ENCODE results near the gene PROM1.

DNA sequence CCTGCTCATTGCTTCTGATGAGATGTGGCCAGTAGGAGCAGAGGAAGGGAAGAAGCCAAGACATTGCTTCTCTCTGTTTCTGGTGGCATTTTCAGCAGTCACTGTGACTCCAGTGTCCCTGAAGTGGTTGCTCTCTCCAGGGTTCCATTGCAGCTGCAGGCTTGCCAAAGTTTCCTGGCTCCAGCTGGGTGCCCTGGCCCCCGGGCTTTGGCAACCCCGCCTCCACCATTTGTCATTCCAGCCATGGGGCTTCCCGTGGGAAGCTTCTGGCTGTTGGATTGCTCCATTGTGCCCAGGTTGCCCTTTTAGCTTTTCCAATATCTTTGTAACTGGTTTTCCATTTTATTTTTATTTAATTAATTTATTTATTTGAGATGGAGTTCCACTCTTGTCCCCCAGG, 158.0 kb downstream of the PROM1 start:
- TF ChIP-seq, protein P1, sequence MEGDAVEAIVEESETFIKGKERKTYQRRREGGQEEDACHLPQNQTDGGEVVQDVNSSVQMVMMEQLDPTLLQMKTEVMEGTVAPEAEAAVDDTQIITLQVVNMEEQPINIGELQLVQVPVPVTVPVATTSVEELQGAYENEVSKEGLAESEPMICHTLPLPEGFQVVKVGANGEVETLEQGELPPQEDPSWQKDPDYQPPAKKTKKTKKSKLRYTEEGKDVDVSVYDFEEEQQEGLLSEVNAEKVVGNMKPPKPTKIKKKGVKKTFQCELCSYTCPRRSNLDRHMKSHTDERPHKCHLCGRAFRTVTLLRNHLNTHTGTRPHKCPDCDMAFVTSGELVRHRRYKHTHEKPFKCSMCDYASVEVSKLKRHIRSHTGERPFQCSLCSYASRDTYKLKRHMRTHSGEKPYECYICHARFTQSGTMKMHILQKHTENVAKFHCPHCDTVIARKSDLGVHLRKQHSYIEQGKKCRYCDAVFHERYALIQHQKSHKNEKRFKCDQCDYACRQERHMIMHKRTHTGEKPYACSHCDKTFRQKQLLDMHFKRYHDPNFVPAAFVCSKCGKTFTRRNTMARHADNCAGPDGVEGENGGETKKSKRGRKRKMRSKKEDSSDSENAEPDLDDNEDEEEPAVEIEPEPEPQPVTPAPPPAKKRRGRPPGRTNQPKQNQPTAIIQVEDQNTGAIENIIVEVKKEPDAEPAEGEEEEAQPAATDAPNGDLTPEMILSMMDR (IDR thresholded peaks at IDR 0.05; ENCODE audit: insufficient read depth, low read length, poor library complexity, severe bottlenecking) = no peak
- TF ChIP-seq EZH2phosphoT487 (conservative IDR thresholded peaks at IDR 0.05; ENCODE audit: low read length) = no peak
